ENCODE measurements around the gene KIAA0232. TPM values are rescaled to one million over a fixed set of nuclear protein-coding genes. Genes with fewer than 3 reads are reported as not detected.

The KIAA0232 gene
- total RNA-seq, 1 experiment from 2014 or later, result 28.5 TPM

DNA sequence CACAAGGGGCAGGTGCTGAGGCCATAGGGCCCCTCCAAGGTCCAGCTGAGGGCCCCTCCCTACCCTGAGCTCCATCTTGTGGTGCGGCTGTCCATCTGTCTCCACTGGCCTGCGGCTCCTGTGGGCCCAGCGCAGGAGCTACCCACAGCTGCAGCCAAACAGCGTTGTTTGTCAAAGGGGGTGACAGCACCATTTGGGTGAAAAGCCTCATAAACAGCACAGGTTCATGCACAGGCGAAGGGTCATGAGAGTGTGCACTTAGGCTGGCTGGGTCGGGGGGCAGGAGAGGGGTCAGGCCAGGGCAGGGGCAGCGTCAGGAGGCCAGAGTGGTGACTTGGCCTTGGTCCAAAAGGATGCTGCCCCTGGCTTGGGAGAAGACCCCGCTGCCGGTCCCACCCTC lies 34.2 kb upstream of the KIAA0232 start:
- H3K9me3 Mint-ChIP-seq, result no peaks in the 10 kb centered on the region; a peak in 1 of 5 replicates

More for the DNA sequence above, 34.2 kb upstream of the KIAA0232 start:
- Histone ChIP-seq H2BK15ac (ENCODE audit: low read depth, low read length) (no peak overlapping the region), H2BK5ac (ENCODE audit: insufficient read length, low read length) (no peak overlapping the region), H3T11ph (ENCODE audit: low read length) (no peak overlapping the region), H3K4me1 (ENCODE audit: insufficient read depth, low read length) (no peaks in the 10 kb centered on the region), H4K20me1 (ENCODE audit: control insufficient read depth, insufficient read depth, insufficient read length) (no peaks in the 10 kb centered on the region), H3K14ac (ENCODE audit: insufficient read depth, low read length) (no peak overlapping the region), H3K79me1 (ENCODE audit: insufficient read depth, low read depth, low read length, poor library complexity, severe bottlenecking) (no peaks in the 10 kb centered on the region), H3K23ac (ENCODE audit: insufficient read length, low read depth, low read length) (no peak overlapping the region), H4K5ac (ENCODE audit: insufficient read length, low read depth, low read length) (no peak overlapping the region), H4K91ac (ENCODE audit: insufficient read length, low read depth, low read length) (no peak overlapping the region), H3K27me3 (ENCODE audit: insufficient read depth, low read length) (no peaks in the 10 kb centered on the region), H2BK20ac (ENCODE audit: low read depth, low read length, poor library complexity, severe bottlenecking) (no peak overlapping the region), H2BK12ac (ENCODE audit: insufficient read length, low read depth, low read length) (no peak overlapping the region), H2AFZ (ENCODE audit: low read length) (no peak overlapping the region), H3K9me3 (ENCODE audit: control insufficient read depth, low read depth, low read length) (no peaks in the 10 kb centered on the region), H3K56ac (ENCODE audit: insufficient read length, low read depth, low read length) (no peak overlapping the region), H3K18ac (ENCODE audit: insufficient read length, low read depth, low read length) (no peak overlapping the region), H2BK120ac (ENCODE audit: low read depth, low read length, poor library complexity, severe bottlenecking) (no peak overlapping the region), H3K27ac (ENCODE audit: insufficient read length, low read depth, low read length) (no peak overlapping the region), H3K4ac (ENCODE audit: low read depth, low read length) (no peak overlapping the region), H3K79me2 (ENCODE audit: insufficient read depth, low read length) (no peaks in the 10 kb centered on the region), H3K4me2 (ENCODE audit: insufficient read depth, insufficient read length, low read length) (no peak overlapping the region), H3K23me2 (ENCODE audit: insufficient read length, low read depth, low read length, poor library complexity, severe bottlenecking) (no peaks in the 10 kb centered on the region), H2AK5ac (ENCODE audit: insufficient read length, low read length) (no peak overlapping the region), H4K8ac (replicated peaks; ENCODE audit: insufficient read length, low read depth, low read length) (no peak overlapping the region), H3K9ac (ENCODE audit: extremely low read depth, insufficient read length, low read length) (no peak overlapping the region)
- peaks cover 5 to 14% of the 10 kb centered on the region in 2 experiments for H3K4me1 Mint-ChIP-seq
- TF ChIP-seq, protein P1, sequence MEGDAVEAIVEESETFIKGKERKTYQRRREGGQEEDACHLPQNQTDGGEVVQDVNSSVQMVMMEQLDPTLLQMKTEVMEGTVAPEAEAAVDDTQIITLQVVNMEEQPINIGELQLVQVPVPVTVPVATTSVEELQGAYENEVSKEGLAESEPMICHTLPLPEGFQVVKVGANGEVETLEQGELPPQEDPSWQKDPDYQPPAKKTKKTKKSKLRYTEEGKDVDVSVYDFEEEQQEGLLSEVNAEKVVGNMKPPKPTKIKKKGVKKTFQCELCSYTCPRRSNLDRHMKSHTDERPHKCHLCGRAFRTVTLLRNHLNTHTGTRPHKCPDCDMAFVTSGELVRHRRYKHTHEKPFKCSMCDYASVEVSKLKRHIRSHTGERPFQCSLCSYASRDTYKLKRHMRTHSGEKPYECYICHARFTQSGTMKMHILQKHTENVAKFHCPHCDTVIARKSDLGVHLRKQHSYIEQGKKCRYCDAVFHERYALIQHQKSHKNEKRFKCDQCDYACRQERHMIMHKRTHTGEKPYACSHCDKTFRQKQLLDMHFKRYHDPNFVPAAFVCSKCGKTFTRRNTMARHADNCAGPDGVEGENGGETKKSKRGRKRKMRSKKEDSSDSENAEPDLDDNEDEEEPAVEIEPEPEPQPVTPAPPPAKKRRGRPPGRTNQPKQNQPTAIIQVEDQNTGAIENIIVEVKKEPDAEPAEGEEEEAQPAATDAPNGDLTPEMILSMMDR (conservative IDR thresholded peaks at IDR 0.05), result no peak
- H3K4me3 Mint-ChIP-seq, result no peak overlapping the region
- no peaks in the 10 kb centered on the region; the same call in 1 of the 2 replicates for H3K27me3 Mint-ChIP-seq (ENCODE audit: low read depth)
- no peaks in the 10 kb centered on the region for H3K36me3 Mint-ChIP-seq (ENCODE audit: insufficient read depth in 1 of 3, low read depth in 3 of 3)
- DNase-seq, result no peak
- H3K27ac Mint-ChIP-seq, result no peak overlapping the region
- WGBS (ENCODE audit: extremely low coverage, insufficient read length, low lambda C conversion rate), result no CpG with 5 or more reads among the region's 9 CpGs

All from H9 (cell line).